GM18499 (cell line): ENCODE measurements around the gene BLM.
"Not testable (repeated sequence)": the region's sequence is repeated elsewhere in the genome, so short reads cannot be mapped to it uniquely, and the experiment has no call there.

ENCODE experiments used
- ATAC-seq: cut with Tn5 transposase; IDR thresholded peaks from one replicate; pipeline ENCODE4 v1.9.1; 2021; ENCODE audit warnings: moderate number of reproducible peaks; ENCODE audit not compliant: insufficient read depth, unreplicated experiment

BLM gene

GRCh38 chr15:90839187-90840071, 122.3 kb downstream of the BLM start:
- ATAC-seq = peak; percentile 75

DNA sequence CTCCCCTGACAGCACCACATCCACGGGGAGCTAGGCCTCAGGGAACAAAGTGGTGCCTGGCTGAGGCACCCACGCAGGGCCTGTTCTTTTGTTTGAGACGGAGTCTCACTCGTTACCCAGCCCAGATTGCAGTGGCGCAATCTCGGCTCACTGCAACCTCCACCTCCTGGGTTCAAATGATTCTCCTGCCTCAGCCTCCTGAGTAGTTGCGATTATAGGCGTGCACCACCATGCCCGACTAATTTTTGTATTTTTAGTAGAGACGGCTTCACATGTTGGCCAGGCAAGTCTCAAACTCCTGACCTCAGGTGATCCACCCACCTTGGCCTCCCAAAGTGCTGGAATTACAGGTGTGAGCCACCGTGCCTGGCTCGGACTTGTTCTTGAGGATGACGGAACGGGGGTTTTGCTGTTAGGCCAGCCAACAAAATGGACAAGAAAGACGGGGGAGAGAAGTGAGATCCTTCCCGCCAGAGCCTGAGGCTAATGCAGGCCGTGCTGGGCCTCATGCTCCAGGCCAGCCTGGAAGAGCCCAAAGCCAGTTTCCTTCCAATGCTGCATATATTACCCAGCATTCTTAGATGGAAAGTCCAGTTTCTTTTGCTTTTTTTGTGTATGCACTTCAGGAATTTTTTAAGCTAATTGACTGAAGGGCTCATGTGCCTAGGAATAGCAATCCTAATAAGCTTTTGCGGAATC, 123.2 kb downstream of the BLM start:
- ATAC-seq = no peak

DNA sequence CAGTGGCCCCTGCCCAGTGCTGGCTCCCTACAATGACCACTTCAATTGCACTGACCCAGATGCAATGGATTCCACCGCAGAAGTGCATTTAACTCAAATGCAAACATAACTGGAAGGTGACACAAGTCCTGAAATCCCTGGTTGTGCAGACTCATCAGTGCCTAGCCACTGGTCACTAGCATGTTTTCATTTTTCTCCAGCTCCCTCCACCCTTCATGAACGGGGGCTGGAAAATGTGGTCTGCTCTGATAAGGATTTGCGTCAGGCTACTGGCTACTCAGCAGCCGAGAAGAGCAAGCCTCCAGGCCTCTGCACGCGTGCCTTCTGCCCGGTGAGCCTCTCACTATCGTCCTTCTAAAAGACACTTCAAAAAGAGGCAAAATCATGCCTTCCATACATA, 123.8 kb downstream of the BLM start:
- ATAC-seq = no peak

GRCh38 chr15:90844696-90845095, 127.5 kb downstream of the BLM start:
- ATAC-seq = no peak

- peak; percentile 87 for ATAC-seq
These were observed 128.2 kb downstream of the BLM start for GRCh38 chr15:90845201-90845949.

GRCh38 chr15:90849424-90849823, 132.3 kb downstream of the BLM start:
- ATAC-seq = not testable (repeated sequence)

GRCh38 chr15:90851114-90851513, 134.0 kb downstream of the BLM start:
- no peak for ATAC-seq

GRCh38 chr15:90851940-90852339, 134.8 kb downstream of the BLM start:
- ATAC-seq = no peak

DNA sequence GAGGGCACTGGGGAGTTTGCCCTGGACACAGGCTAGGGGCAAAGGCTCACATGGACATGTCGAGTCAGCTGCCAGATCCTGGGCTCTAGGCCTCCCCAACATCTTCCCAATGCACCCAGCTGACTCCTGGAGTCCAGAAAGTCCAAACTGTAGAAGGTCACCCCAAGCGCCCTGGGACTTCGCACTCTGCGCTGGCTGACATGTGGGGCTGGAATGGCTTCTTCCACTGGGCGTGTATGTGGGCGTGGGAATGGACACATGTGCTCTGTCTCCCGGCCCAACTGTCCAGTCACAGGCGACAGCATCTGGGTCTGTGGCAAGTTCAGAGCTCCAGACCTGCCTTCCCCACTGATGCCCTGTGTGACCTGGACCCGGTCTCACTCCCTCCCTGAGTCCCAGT, 138.0 kb downstream of the BLM start:
- ATAC-seq = no peak

GRCh38 chr15:90857337-90857736, 140.2 kb downstream of the BLM start:
- no peak for ATAC-seq

- ATAC-seq = no peak
These were observed 140.8 kb downstream of the BLM start for GRCh38 chr15:90857883-90858443.

- ATAC-seq = no peak
These were observed 142.3 kb downstream of the BLM start for GRCh38 chr15:90859234-90860131.

GRCh38 chr15:90860450-90860849, 143.3 kb downstream of the BLM start:
- no peak for ATAC-seq

- ATAC-seq = no peak
These were observed 144.0 kb downstream of the BLM start for GRCh38 chr15:90860942-90861675.

GRCh38 chr15:90862487-90862886, 145.3 kb downstream of the BLM start:
- no peak for ATAC-seq

GRCh38 chr15:90862964-90863778, 146.0 kb downstream of the BLM start:
- no peak for ATAC-seq

DNA sequence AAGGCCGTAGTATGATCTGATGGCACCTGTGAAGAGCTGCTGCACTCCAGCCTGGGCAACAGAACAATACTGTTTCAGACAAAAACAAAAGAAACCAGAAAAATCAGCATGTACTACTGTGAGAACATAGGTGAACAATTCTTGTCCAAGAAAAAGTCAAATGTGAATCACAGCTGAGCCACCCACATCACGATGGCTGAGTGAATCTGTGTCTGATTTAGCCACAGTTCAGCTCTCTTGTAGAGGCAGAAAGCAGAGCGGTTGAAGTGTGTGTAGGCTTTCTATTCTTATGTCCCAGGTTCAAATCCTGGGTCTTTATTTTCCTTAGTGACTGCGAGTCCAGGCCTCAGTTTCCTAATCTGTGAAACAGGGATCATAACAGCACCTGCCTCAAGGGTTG, 146.8 kb downstream of the BLM start:
- ATAC-seq = no peak

GRCh38 chr15:90864507-90864906, 147.4 kb downstream of the BLM start:
- no peak for ATAC-seq
